CD4-positive, alpha-beta T cell (primary cell): ENCODE results near the gene UNKL. TPM values are rescaled to one million over a fixed set of nuclear protein-coding genes. Genes with fewer than 3 reads are reported as not detected.

ENCODE experiments used
- ATAC-seq: fragments of 200-7000 bp; cut with Tn5 transposase; one replicate; pipeline ENCODE4 v1.10.0; 2022; ENCODE audit warnings: mild to moderate bottlenecking; ENCODE audit not compliant: poor library complexity
- CTCF ChIA-PET: fragments of 350-600 bp; sonication (Branson Sonifier 250); formaldehyde crosslinking; loops from one replicate; lab custom pipeline; 2021; ENCODE audit warnings: antibody characterized with exemption, inconsistent platforms; lab: Charles Lee
- POLR2A ChIA-PET: fragments of 350-600 bp; sonication (Branson Sonifier 250); formaldehyde crosslinking; loops from one replicate; lab custom pipeline; 2021; ENCODE audit warnings: antibody characterized with exemption, inconsistent platforms; lab: Charles Lee
- DNase-seq, 14 experiments: peaks; one replicate each; pipeline ENCODE4 v3.0.0-alpha.2; 2013 to 2020; ENCODE audit warnings: mixed read lengths in 2 of 14
- H3K27ac ChIP-seq, 2 donors: one replicate each; pipeline versions ENCODE4 v1.5.1 to v1.7.0; 2013; ENCODE audit warnings: low read length in 2 of 2, low read depth in 1 of 2, mild to moderate bottlenecking in 1 of 2
- H3K27me3 ChIP-seq, 2 experiments: 1 replicate in 1 of 2; 2 replicates in 1 of 2; pipeline versions ENCODE4 v1.6.1 to v1.7.0; 2013; ENCODE audit warnings: low read length in 2 of 2, control low read depth in 1 of 2, mild to moderate bottlenecking in 1 of 2, moderate library complexity in 1 of 2; ENCODE audit not compliant: insufficient read depth in 2 of 2, control insufficient read depth in 1 of 2
- H3K36me3 ChIP-seq: one replicate; pipeline ENCODE4 v1.6.1; 2013; ENCODE audit warnings: low read length, control low read depth; ENCODE audit not compliant: insufficient read depth
- H3K4me1 ChIP-seq: one replicate; pipeline ENCODE4 v1.6.1; 2013; ENCODE audit warnings: low read length, control low read depth; ENCODE audit not compliant: insufficient read depth
- H3K4me3 ChIP-seq: one replicate; pipeline ENCODE4 v1.5.1; 2013; ENCODE audit warnings: mild to moderate bottlenecking, low read length, moderate library complexity
- H3K9me3 ChIP-seq, 2 experiments: 1 replicate in 1 of 2; 2 replicates in 1 of 2; pipeline versions ENCODE4 v1.6.1 to v1.7.0; 2013; ENCODE audit warnings: low read length in 2 of 2, mild to moderate bottlenecking in 2 of 2, control low read depth in 1 of 2, moderate library complexity in 1 of 2; ENCODE audit not compliant: control insufficient read depth in 1 of 2, insufficient read depth in 1 of 2
- H3K27ac Mint-ChIP-seq: one replicate; pipeline ENCODE4 v1.8.0; 2020; ENCODE audit warnings: mixed read lengths
- H3K27me3 Mint-ChIP-seq: one replicate; pipeline ENCODE4 v1.8.0; 2021; ENCODE audit warnings: mixed read lengths
- H3K36me3 Mint-ChIP-seq: one replicate; pipeline ENCODE4 v1.8.0; 2021; ENCODE audit warnings: low read depth, mixed read lengths
- H3K4me1 Mint-ChIP-seq: one replicate; pipeline ENCODE4 v1.8.0; 2021; ENCODE audit warnings: low read depth, mixed read lengths
- H3K4me3 Mint-ChIP-seq: one replicate; pipeline ENCODE4 v1.8.0; 2020; ENCODE audit warnings: mild to moderate bottlenecking, mixed read lengths
- H3K9me3 Mint-ChIP-seq: one replicate; pipeline ENCODE4 v1.8.0; 2020; ENCODE audit warnings: mixed read lengths
- CTCF ChIP-seq: fragments of 200-600 bp; IDR thresholded peaks from one replicate; pipeline ENCODE4 v1.8.0; 2022; ENCODE audit warnings: antibody characterized with exemption, mild to moderate bottlenecking
- intact Hi-C, 2 experiments: fragments of 100-400 bp; cut with DNase I in 1 of 2; cut with micrococcal nuclease in 1 of 2; formaldehyde crosslinking; loops; one replicate each; pipeline versions ENCODE4 v1.15.1 to v1.9.0; 2023 to 2025; cut with DNase I, micrococcal nuclease
- total RNA-seq, 174 experiments: library from RNA in 2 of 174; stranded (reverse) in 2 of 174; gene quantifications; one replicate each; pipeline ENCODE4 v1.2.3 and lab custom pipeline; 2021 to 2026

The UNKL gene
- total RNA-seq, 2 experiments from 2014 or later, result 52.6 to 53.2 TPM

DNA sequence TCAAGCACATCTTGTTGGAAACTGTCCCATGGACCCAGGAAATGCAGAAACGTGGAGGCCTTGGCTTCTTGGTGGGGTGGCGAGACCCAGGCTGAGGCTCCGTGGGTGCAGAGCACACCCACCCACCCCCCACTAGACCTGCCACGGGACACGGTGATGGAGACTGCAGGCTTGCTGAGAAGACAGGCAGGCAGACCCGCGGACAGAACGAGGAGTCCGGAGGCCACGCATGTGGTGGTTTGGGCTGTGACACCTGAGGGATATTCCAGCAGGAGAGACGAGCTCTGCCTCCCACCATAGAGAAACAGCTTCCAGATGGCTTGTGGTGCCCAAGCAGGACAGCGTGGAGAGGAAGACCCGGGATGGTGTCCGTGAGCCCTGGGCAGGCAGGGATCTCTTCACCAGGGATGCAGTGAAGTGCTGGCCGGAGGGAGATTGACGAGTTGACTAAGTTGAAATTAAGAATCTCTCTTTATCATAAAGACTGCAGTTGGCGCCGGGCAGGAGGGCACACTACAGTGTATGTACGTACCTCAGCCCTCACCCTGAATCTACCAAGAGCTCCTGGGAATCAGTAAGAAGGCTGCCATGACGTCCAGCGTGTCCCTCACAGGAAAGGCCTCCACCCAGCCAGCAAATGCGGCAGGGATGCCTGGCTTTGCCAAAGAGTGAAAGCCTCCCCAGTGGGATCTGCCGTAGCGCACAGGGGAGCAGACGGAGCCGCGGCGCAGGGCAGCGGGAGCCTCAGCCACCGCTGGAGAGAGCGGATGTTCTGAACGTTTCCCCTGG lies 96.8 kb downstream of the UNKL start:
- no peaks in the 10 kb centered on the region for H3K9me3 ChIP-seq
- H3K4me3 ChIP-seq, result no peak overlapping the region
- no peaks in the 10 kb centered on the region for H3K27me3 Mint-ChIP-seq
- CTCF ChIA-PET, result no interaction called here
- DNase-seq (peak in 1 of 14 experiments; percentile 9), ATAC-seq (no peak)
- POLR2A ChIA-PET, result interaction anchor here (0.9 to 1.7 kb wide), 3 partner anchors 8 to 26 kb away, joined by 3 to 5 read pairs (median 3); partner anchors contain the start of gene UBE2I
- TF ChIP-seq CTCF, result no peak
- H3K36me3 Mint-ChIP-seq, result peaks cover 68% of the 10 kb centered on the region
- no peak overlapping the region for H3K27ac Mint-ChIP-seq
- no peaks in the 10 kb centered on the region for H3K9me3 Mint-ChIP-seq
- H3K27me3 ChIP-seq, result no peaks in the 10 kb centered on the region
- H3K27ac ChIP-seq, result no peak overlapping the region
- H3K4me3 Mint-ChIP-seq, result peak overlapping the region; percentile 25
- peaks cover 24% of the 10 kb centered on the region for H3K4me1 ChIP-seq
- peaks cover 89% of the 10 kb centered on the region for H3K36me3 ChIP-seq
- H3K4me1 Mint-ChIP-seq, result peaks cover 5% of the 10 kb centered on the region
- intact Hi-C loops, result no loop called here

GRCh38 chr16:1316033-1316405 lies 98.5 kb downstream of the UNKL start:
- H3K36me3 ChIP-seq, result peaks cover 86% of the 10 kb centered on the region
- no peak overlapping the region for H3K27ac ChIP-seq
- peaks cover 74% of the 10 kb centered on the region for H3K36me3 Mint-ChIP-seq
- H3K4me1 ChIP-seq, result peaks cover 41% of the 10 kb centered on the region
- H3K4me1 Mint-ChIP-seq, result peaks cover 12% of the 10 kb centered on the region
- ChIA-PET CTCF (no interaction called here), POLR2A (no interaction called here)
- no peak overlapping the region for H3K27ac Mint-ChIP-seq
- no peak overlapping the region for H3K4me3 Mint-ChIP-seq
- intact Hi-C loops, result no loop called here
- TF ChIP-seq CTCF, result no peak
- H3K27me3 Mint-ChIP-seq, result no peaks in the 10 kb centered on the region
- no peak overlapping the region for H3K4me3 ChIP-seq
- H3K27me3 ChIP-seq, result no peaks in the 10 kb centered on the region
- no peaks in the 10 kb centered on the region for H3K9me3 ChIP-seq
- ATAC-seq (no peak), DNase-seq (no peak)
- H3K9me3 Mint-ChIP-seq, result no peaks in the 10 kb centered on the region

- POLR2A ChIA-PET, result no interaction called here
- intact Hi-C loops, result no loop called here
- H3K27ac ChIP-seq, result no peak overlapping the region
- peaks cover 79% of the 10 kb centered on the region for H3K36me3 Mint-ChIP-seq
- no peak overlapping the region for H3K4me3 Mint-ChIP-seq
- no peaks in the 10 kb centered on the region for H3K27me3 Mint-ChIP-seq
- H3K27me3 ChIP-seq, result no peaks in the 10 kb centered on the region
- peaks cover 47% of the 10 kb centered on the region for H3K4me1 ChIP-seq
- CTCF ChIA-PET, result no interaction called here
- peak in 1 of 14 experiments; percentile 12 for DNase-seq
- H3K4me1 Mint-ChIP-seq, result peaks cover 19% of the 10 kb centered on the region
- no peak for TF ChIP-seq CTCF
- H3K4me3 ChIP-seq, result no peak overlapping the region
- ATAC-seq, result no peak
- no peaks in the 10 kb centered on the region for H3K9me3 ChIP-seq
- H3K36me3 ChIP-seq, result peaks cover 79% of the 10 kb centered on the region
- no peak overlapping the region for H3K27ac Mint-ChIP-seq
- no peaks in the 10 kb centered on the region for H3K9me3 Mint-ChIP-seq
These were observed 99.1 kb downstream of the UNKL start for GRCh38 chr16:1315081-1316032.
